Activated CD8-positive, alpha-beta memory T cell treated with anti-CD3 and anti-CD28 coated beads for 48 hours (primary cell): ENCODE data around the gene SLC25A5.
"Not testable (repeated sequence)": the region's sequence is repeated elsewhere in the genome, so short reads cannot be mapped to it uniquely, and the experiment has no call there.

Experiments
- DNase-seq, 3 experiments: peaks; one replicate each; pipeline ENCODE4 v3.0.0-alpha.2; 2020; ENCODE audit warnings: low read depth in 2 of 3, low spot score in 2 of 3

SLC25A5 gene

GRCh38 chrX:119502727-119503483, 34.7 kb downstream of the SLC25A5 start:
- DNase-seq = no peak

GRCh38 chrX:119503484-119503861, 35.2 kb downstream of the SLC25A5 start:
- DNase-seq = no peak

GRCh38 chrX:119505145-119505544, 36.9 kb downstream of the SLC25A5 start:
- DNase-seq = not testable (repeated sequence)

- no peak for DNase-seq
These were observed 37.7 kb downstream of the SLC25A5 start for GRCh38 chrX:119505945-119506344.

- DNase-seq = no peak
These were observed 39.0 kb downstream of the SLC25A5 start for GRCh38 chrX:119507206-119507605.

- no peak for DNase-seq
These were observed 44.0 kb downstream of the SLC25A5 start for GRCh38 chrX:119512146-119512800.

GRCh38 chrX:119516157-119516702, 48.0 kb downstream of the SLC25A5 start:
- no peak for DNase-seq

GRCh38 chrX:119518371-119518770, 50.1 kb downstream of the SLC25A5 start:
- DNase-seq = no peak
